ENCODE data around the gene PRDM2.

The PRDM2 gene

DNA sequence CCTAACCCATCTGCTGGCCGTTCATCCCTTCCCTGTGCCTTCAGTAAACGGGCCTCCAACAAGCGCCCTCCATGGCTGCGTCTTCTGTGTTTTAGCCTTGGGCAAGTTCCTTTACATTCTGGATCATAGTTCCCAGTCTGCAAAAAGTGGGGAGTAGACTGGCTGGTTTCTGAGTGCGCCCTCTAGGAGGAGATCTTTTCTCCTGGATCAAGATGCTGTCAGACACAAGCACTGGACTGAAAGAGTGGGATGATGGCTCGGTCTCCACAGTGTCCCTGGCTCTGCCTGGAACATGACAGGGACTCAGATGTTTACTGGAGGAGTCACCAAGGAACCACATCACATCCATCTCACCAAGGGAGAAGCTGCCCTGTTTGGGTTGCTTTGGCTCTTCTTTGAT is 88.8 kb downstream of the PRDM2 start:
- H3K9ac ChIP-seq (ENCODE audit: low read length) = no peak overlapping the region
- no peaks in the 10 kb centered on the region for H3K9me3 ChIP-seq (ENCODE audit: control insufficient read depth, low read length)
- H3K36me3 ChIP-seq (ENCODE audit: control insufficient read depth, insufficient read depth, low read length) = no peaks in the 10 kb centered on the region
- H3K4me3 ChIP-seq (ENCODE audit: low read length) = no peak overlapping the region
- no peaks in the 10 kb centered on the region for H3K4me1 ChIP-seq (ENCODE audit: control insufficient read depth, insufficient read depth, low read length)
- no peaks in the 10 kb centered on the region for H3K27me3 ChIP-seq (ENCODE audit: control insufficient read depth, insufficient read depth, low read length)

GRCh38 chr1:13790290-13791030 is 90.5 kb downstream of the PRDM2 start:
- Histone ChIP-seq H3K4me1 (ENCODE audit: control insufficient read depth, insufficient read depth, low read length) (no peaks in the 10 kb centered on the region), H3K36me3 (ENCODE audit: control insufficient read depth, insufficient read depth, low read length) (no peaks in the 10 kb centered on the region), H3K9ac (ENCODE audit: low read length) (no peak overlapping the region), H3K4me3 (ENCODE audit: low read length) (no peak overlapping the region), H3K9me3 (ENCODE audit: control insufficient read depth, low read length) (no peaks in the 10 kb centered on the region), H3K27me3 (ENCODE audit: control insufficient read depth, insufficient read depth, low read length) (no peaks in the 10 kb centered on the region)

DNA sequence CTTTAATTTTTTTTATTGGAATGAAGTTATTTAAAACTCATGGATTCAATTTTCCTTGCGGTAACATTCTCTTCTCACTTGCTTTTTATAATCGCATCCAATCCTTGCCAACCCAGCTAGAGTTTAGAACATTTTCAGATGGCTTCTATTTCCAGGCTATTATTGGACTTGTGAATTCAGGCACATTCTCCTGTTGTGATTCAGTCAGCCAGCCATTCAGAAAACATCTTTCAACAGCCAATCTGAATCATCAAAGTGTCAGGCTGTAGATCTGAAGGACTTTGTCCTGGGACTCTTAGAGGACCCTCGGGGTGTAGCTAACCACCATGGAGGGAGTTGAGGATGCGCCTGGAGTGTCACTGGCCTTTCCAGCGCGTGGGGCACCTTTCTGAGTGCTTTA is 92.4 kb downstream of the PRDM2 start:
- no peaks in the 10 kb centered on the region for H3K36me3 ChIP-seq (ENCODE audit: control insufficient read depth, insufficient read depth, low read length)
- no peaks in the 10 kb centered on the region for H3K27me3 ChIP-seq (ENCODE audit: control insufficient read depth, insufficient read depth, low read length)
- H3K9me3 ChIP-seq (ENCODE audit: control insufficient read depth, low read length) = no peaks in the 10 kb centered on the region
- H3K4me1 ChIP-seq (ENCODE audit: control insufficient read depth, insufficient read depth, low read length) = no peaks in the 10 kb centered on the region
- H3K9ac ChIP-seq (ENCODE audit: low read length) = no peak overlapping the region
- no peak overlapping the region for H3K4me3 ChIP-seq (ENCODE audit: low read length)

DNA sequence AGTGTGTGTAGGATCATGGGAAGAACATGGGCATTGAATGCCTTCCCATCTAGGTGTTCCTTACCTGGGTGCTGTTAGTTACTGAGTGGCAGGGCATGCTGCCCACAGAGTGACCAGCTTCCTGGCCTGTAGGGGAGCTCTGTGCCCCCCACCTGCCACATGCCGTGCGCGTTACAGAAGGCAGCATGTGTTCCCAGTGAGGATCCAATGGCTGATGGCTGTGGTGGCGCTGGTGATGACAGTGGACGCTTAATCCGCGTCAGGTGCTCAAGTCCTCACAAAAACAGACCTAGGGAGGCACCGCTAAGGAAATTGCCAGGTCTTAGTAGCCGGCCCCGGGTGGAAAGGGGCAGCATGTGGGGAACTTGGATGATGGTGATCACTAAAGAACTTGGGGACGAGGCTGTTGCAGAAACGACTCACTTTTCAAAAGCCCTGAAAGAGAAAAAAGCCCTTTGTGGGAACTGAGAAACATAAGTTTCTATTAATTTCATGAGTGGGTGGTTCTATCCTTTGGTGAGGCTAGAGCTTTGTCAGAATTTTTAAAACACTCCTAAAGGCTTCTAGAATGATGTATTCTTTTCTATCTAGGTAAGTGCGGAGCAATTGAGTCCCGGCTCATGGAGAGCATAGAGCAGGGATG is 93.2 kb downstream of the PRDM2 start:
- Histone ChIP-seq H3K9ac (ENCODE audit: low read length) (no peak overlapping the region), H3K36me3 (ENCODE audit: control insufficient read depth, insufficient read depth, low read length) (no peaks in the 10 kb centered on the region), H3K4me3 (ENCODE audit: low read length) (no peak overlapping the region), H3K27me3 (ENCODE audit: control insufficient read depth, insufficient read depth, low read length) (no peaks in the 10 kb centered on the region), H3K4me1 (ENCODE audit: control insufficient read depth, insufficient read depth, low read length) (no peaks in the 10 kb centered on the region), H3K9me3 (ENCODE audit: control insufficient read depth, low read length) (no peaks in the 10 kb centered on the region)

DNA sequence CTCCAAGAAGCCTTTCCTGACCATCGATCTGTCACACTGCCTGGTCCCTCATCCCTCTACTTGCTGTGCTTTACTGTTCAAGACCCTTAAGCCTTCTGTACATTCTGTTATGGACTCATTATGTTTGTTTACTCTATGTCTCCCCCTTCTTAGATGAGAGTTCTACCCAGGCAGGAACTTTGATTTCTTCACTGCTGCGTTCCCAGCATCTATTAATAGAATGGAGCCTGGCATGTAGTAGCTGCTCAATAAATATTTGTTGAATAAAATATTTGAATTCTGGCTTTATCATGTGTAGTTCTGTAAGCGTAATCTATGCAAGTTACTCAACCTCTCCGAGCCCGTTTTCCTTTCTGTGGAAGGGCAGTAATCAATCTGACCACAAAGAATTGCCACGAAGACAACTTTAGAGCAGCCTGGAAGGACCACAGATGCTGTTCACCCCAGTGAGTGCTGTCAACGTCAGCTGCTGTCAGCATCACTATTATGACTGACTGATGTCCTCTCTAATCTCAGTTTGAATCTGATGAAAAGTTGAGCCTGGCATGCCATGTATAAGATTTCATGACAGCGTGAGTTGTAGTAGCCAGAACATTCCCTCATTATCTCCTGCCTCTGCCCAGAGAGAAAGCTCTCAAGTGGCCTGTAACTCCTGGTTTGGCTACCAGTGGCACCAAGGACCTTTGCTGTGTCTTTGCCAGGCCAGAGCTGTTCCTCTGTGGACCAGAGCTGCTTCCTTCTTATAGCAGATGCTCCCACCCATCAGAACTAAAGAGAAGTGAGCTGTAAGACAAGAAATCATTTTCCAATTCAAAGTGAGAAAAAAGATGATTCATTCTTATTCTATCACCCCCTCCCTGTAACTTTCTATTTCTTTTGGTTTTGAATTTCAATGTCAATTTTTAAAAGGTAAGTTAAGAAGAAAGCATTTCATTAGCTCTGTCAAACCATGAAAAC is 94.5 kb downstream of the PRDM2 start:
- Histone ChIP-seq H3K4me3 (ENCODE audit: low read length) (no peak overlapping the region), H3K4me1 (ENCODE audit: control insufficient read depth, insufficient read depth, low read length) (peaks cover 6% of the 10 kb centered on the region), H3K36me3 (ENCODE audit: control insufficient read depth, insufficient read depth, low read length) (no peaks in the 10 kb centered on the region), H3K9me3 (ENCODE audit: control insufficient read depth, low read length) (no peaks in the 10 kb centered on the region), H3K27me3 (ENCODE audit: control insufficient read depth, insufficient read depth, low read length) (no peaks in the 10 kb centered on the region), H3K9ac (ENCODE audit: low read length) (no peak overlapping the region)

- H3K36me3 ChIP-seq (ENCODE audit: control insufficient read depth, insufficient read depth, low read length) = no peaks in the 10 kb centered on the region
- H3K9ac ChIP-seq (ENCODE audit: low read length) = no peak overlapping the region
- no peaks in the 10 kb centered on the region for H3K9me3 ChIP-seq (ENCODE audit: control insufficient read depth, low read length)
- H3K4me1 ChIP-seq (ENCODE audit: control insufficient read depth, insufficient read depth, low read length) = peaks cover 28% of the 10 kb centered on the region
- no peaks in the 10 kb centered on the region for H3K27me3 ChIP-seq (ENCODE audit: control insufficient read depth, insufficient read depth, low read length)
- H3K4me3 ChIP-seq (ENCODE audit: low read length) = no peak overlapping the region
Measured at GRCh38 chr1:13797397-13797796, 97.4 kb downstream of the PRDM2 start.

- no peak overlapping the region for H3K9ac ChIP-seq (ENCODE audit: low read length)
- no peaks in the 10 kb centered on the region for H3K27me3 ChIP-seq (ENCODE audit: control insufficient read depth, insufficient read depth, low read length)
- H3K9me3 ChIP-seq (ENCODE audit: control insufficient read depth, low read length) = no peaks in the 10 kb centered on the region
- H3K4me3 ChIP-seq (ENCODE audit: low read length) = no peak overlapping the region
- H3K4me1 ChIP-seq (ENCODE audit: control insufficient read depth, insufficient read depth, low read length) = peaks cover 28% of the 10 kb centered on the region
- no peaks in the 10 kb centered on the region for H3K36me3 ChIP-seq (ENCODE audit: control insufficient read depth, insufficient read depth, low read length)
Measured at GRCh38 chr1:13798120-13798519, 98.1 kb downstream of the PRDM2 start.

GRCh38 chr1:13799502-13800283 is 99.7 kb downstream of the PRDM2 start:
- no peak overlapping the region for H3K9ac ChIP-seq (ENCODE audit: low read length)
- no peaks in the 10 kb centered on the region for H3K27me3 ChIP-seq (ENCODE audit: control insufficient read depth, insufficient read depth, low read length)
- peaks cover 28% of the 10 kb centered on the region for H3K4me1 ChIP-seq (ENCODE audit: control insufficient read depth, insufficient read depth, low read length)
- no peaks in the 10 kb centered on the region for H3K9me3 ChIP-seq (ENCODE audit: control insufficient read depth, low read length)
- no peaks in the 10 kb centered on the region for H3K36me3 ChIP-seq (ENCODE audit: control insufficient read depth, insufficient read depth, low read length)
- no peak overlapping the region for H3K4me3 ChIP-seq (ENCODE audit: low read length)

GRCh38 chr1:13801232-13801631 is 101.2 kb downstream of the PRDM2 start:
- Histone ChIP-seq H3K4me3 (ENCODE audit: low read length) (no peak overlapping the region), H3K27me3 (ENCODE audit: control insufficient read depth, insufficient read depth, low read length) (no peaks in the 10 kb centered on the region), H3K4me1 (ENCODE audit: control insufficient read depth, insufficient read depth, low read length) (peaks cover 28% of the 10 kb centered on the region), H3K9me3 (ENCODE audit: control insufficient read depth, low read length) (no peaks in the 10 kb centered on the region), H3K9ac (ENCODE audit: low read length) (no peak overlapping the region), H3K36me3 (ENCODE audit: control insufficient read depth, insufficient read depth, low read length) (no peaks in the 10 kb centered on the region)

DNA sequence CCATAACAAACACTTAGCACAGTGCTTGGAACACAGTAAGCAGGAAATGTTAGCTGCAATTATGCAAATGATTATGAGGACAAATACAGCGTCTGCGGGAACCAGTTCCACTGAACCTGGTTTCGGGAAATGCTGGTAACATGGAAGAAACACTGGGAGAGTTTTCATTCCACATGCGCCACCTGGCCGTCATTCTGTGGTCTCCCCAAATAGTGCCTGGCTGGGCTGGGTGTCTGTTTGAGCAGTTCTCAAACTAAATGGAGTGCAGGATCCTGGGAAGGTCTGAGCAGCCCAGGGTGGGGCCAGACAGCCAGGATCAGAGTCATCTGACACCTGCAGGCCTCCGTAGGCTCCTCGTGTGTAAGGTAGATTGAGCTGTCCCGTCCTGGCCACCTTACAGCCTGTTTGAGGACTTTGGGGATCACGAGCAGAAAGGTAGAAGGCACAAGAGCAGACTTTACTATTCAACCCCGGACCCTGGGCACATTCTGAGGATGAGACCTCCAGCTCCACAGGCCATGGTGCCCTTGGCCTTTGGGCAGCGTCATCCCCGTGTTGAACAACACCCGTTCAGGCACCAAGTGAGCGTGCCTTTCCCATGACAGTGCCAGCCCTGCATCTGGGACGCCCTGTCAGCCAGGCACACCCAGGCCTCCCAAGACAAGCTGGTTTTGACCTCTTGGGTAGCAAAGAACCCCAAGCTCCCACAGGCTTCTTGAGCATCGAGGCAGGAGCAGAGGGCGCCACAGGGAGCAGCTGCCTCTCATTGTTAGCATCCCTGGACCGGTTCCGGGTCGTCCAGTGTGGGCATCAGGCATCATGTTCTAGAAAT is 101.9 kb downstream of the PRDM2 start:
- Histone ChIP-seq H3K36me3 (ENCODE audit: control insufficient read depth, insufficient read depth, low read length) (no peaks in the 10 kb centered on the region), H3K4me3 (ENCODE audit: low read length) (no peak overlapping the region)

More for the DNA sequence above, 101.9 kb downstream of the PRDM2 start:
- Histone ChIP-seq H3K27me3 (ENCODE audit: control insufficient read depth, insufficient read depth, low read length) (no peaks in the 10 kb centered on the region), H3K9me3 (ENCODE audit: control insufficient read depth, low read length) (no peaks in the 10 kb centered on the region), H3K4me1 (ENCODE audit: control insufficient read depth, insufficient read depth, low read length) (peaks cover 28% of the 10 kb centered on the region), H3K9ac (ENCODE audit: low read length) (no peak overlapping the region)

Data from mucosa of stomach (tissue), 1 donor.